Forelimb muscle (tissue), 1 donor: ENCODE measurements around the gene MAP4. TPM values are rescaled to one million over a fixed set of nuclear protein-coding genes. Genes with fewer than 3 reads are reported as not detected.
"Not testable (repeated sequence)": the region's sequence is repeated elsewhere in the genome, so short reads cannot be mapped to it uniquely, and the experiment has no call there.

Experiments
- DNase-seq: peaks from one replicate; pipeline ENCODE4 v3.0.0-alpha.2; 2013; ENCODE audit warnings: low read depth
- polyA plus RNA-seq: library from polyadenylated mRNA; unstranded; fragments of 120-200 nt; gene quantifications from one replicate; pipeline ENCODE4 v1.2.1, GENCODE V29; 2013; ENCODE audit not compliant: insufficient read length

Gene MAP4
- 340 TPM for polyA plus RNA-seq

GRCh38 chr3:48016301-48016973 is at the start of gene MAP4:
Gene MAP4, minus strand, starts transcription at chr3:48016416. Its CDS starts 17,556 bp downstream, at chr3:47998860.
- no peak for DNase-seq

DNA sequence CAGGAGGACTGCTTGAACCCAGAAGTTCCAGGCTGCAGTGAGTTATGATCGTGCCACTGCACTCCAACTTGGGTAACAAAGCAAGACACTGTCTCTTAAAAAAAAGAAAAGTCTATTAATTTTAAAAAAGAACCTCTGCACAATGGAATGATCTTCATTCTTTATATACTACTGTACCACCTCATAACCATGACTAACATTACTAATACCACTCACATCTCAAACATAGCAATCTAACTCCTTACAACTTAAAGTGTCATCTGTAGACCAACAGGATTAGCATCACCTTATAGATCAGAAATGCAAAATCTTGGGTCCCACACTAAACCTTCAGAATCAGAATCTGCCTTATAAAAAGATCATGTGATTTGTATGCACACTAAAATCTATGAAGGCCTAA is 48.8 kb upstream of the MAP4 start:
- DNase-seq, result no peak

DNA sequence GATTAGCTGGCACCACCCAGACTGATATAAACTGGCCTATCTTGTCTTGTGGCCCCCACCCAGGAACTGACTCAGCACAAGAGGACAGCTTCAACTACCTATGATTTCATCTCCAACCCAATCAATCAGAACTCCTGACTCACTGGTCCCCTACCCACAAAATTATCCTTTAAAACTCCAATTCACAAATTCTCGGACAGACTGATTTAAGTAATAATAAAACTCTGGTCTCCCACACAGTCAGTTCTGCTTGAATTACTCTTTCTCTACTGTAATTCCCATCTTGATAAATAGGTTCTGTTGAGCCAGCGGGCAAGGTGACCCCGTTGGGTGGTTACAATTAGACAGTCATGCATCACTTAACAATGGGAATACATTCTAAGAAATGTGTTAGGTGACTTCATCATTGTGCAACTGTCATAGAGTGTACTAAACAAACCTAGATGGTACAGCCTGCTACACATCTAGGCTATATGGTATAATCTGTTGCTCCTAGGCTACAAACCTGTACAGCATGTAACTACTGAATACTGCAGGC is 48.1 kb upstream of the MAP4 start:
- no peak for DNase-seq

- DNase-seq, result not testable (repeated sequence)
Measured at GRCh38 chr3:48061586-48061985, 45.4 kb upstream of the MAP4 start.

DNA sequence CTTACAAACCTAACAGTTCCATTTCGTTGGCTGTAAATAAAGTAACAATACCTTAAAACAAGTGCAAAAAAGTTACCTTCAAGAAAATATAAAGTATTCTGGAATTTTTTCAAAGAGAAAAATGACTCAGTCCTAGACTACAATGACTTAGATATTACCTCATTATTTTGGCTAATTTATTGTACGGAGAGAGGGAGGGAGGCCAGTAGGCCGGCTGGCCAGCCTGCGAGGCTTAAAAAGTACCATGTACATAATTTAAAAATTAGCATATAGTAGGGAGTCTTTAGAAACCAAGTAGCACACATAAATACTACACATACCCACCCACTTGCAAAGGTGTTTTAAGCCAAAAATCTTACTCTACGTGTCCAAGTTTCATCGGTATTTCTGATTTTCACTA is 41.9 kb upstream of the MAP4 start:
- no peak for DNase-seq

- no peak for DNase-seq
Measured at GRCh38 chr3:48057521-48057920, 41.3 kb upstream of the MAP4 start.

DNA sequence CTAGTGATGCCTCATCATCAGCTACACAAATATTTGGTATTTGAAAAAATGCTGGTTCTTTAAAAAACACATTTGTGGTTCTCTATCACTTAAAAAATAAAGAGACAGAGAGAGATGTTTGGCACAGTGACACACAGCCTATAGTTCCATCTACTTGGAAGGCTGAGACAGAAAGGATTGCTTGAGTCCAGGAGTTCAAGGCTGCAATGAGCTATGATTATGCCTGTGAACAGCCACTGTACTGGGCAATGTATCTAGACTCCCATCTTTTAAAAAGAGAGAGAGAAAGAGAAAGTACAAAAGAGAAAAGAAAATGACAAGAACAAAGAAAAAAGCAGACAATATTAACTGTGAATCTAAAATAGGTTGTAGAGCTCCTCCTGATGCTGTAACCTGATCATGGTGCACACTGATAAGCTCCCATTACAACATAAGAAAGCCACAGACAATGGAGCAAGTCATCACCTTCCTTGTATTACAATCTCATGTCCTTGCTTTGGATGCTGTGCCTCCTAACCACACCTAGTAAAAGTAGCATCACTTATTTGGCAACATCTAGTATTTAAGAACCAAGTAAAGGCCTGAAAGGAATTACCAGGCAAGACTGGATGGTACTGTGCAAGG is 31.7 kb upstream of the MAP4 start:
- DNase-seq, result no peak

DNA sequence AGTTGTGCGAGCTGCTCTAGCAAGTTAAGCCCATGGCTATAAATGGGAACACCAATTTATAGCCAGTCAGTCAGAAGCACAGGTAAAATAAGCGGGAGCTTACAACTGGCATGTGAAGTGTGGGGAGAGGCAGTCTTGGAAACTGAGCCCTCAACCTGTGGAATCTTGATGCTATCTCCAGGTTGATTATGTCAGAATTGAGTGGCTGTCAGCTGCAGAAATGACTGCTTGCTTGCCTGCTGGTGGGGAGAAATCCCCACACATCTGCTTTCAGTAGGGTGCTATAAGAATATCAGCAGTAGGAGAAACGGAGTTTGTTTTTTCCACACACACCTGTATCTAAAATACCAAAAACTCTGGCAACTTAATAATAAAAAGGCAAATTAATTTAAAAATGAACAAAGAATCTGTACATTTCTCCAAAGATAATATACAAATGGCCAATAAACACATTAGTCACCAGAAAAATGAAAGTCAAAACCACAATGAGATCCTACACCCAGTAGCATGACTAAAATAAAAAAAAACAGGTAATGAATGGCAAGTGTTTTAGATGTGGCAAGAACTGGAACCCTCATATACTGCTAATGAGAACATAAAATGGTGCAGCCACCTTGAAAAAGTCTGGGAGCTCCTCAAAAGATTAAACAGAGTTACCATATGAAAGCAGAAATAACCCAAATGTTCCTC is 26.0 kb upstream of the MAP4 start:
- DNase-seq, result no peak

DNA sequence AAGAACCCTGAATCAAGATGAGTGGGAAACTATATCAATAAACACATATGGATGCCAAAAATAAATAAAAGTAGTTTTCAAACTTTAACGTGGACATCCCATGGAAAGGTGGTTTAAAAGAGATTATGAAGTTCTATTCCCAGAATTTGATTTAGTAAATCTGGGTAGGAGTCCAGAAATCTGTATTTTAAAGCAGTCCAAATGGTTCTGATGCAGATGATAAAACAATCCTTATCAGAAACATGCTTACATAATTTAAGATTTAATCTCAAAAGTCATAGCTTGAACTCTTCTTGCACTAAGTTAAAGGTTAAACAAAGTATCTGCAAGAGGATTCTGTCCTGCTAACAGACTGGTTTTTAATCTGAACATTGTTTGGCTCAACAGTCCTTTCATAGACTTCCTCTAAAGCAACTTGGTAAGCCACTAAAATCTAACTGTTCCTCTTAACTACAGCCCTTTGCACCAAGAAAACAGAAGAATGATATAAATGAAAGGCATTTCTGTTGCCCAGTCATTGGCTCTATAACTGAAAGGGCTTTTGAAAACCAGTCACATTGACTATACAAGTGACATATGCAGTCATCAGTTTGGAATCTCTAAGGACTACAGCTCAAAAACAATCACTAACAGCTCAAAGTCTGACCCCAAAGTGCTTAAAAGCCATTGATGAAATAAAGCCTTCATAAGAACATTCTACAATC is 23.4 kb upstream of the MAP4 start:
- no peak for DNase-seq

DNA sequence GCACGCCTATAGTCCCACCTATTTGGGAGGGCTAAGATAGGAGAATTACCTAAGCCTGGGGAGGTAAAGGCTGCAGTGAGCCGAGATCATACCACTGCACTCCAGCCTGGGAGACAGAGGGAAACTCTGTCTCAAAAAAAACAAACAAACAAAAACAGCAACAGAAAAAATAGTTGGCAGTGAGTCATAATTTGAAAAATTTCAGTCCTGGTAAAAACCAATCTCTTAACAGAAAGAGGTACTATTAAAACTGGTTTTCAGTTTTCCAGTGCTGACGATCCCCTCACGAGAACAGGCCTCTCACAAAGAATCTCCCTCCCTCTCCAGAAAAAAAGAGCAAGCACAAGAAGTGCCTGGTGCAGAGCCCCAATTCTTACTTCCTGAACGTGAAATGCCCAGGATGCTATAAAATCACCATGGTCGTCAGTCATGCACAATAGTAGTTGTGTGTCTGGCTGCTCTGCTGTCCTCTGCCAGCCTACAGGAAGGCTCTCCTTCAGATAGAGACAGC is 22.8 kb upstream of the MAP4 start:
- DNase-seq, result no peak

GRCh38 chr3:48034000-48034516 is 17.8 kb upstream of the MAP4 start:
- no peak for DNase-seq

DNA sequence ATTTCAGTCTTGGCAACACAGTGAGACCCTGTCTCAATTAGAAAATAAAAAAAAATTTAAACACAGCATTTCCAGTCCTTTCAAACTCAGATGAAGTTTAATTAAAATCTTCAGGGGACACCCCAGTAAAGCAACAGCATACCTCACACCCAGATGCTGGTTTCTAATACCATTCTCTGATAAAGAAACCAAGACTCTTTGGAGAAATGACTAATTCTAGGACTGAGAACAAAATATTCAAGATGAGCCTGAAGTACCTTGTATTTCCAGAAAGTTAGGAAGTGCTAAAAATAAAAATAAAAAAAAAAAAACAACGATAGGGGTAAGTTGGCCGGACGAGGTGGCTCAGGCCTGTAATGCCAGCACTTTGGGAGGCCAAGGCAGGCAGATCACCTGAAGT is 14.0 kb upstream of the MAP4 start:
- no peak for DNase-seq

DNA sequence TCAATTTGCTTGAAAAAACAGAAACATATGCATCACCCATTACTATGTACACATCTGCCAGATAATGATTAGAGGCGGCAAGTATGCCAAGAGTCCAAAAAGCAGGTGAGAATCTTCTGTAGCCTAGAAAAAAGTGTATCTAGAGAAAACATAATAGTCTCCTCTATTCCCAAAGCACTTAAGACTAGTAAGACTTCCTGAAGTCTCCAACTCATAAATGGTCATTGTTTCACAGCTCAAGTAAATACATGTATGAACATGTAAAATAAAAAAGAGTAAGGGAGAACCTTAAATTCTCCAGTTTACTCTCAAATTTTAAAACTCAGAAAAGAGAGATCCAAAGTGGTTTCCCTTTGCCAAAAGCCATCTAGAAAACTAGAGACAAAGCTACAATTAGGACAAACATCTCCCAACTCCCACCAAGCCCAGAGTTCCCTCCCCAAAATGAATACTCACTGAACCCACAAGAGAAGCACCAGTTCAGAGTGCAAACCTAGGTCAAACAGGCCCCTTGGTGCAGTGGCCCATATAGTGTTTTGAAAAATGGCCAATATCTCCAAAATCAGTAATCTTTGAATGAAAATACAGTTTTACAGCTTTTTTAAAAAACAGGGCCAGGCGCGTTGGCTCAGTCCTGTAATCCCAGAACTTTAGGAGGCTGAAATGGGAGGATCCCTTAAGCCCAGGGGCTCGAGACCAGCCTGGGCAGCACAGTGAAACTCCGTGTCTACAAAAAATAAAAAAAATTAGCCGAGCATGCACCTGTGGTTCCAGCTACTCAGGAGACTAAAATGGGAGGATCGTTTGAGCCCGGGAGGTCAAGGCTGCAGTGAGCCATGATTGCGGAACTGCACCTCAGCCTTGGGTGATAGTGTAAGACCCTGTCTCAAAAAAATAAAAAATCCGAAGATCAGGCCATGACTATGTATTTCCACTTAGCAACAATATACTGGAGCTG is 11.0 kb upstream of the MAP4 start:
- no peak for DNase-seq

GRCh38 chr3:48026098-48026497 is 9.9 kb upstream of the MAP4 start:
- no peak for DNase-seq

GRCh38 chr3:48024401-48024800 is 8.2 kb upstream of the MAP4 start:
- DNase-seq, result no peak

GRCh38 chr3:48023377-48023776 is 7.2 kb upstream of the MAP4 start:
- DNase-seq, result no peak

DNA sequence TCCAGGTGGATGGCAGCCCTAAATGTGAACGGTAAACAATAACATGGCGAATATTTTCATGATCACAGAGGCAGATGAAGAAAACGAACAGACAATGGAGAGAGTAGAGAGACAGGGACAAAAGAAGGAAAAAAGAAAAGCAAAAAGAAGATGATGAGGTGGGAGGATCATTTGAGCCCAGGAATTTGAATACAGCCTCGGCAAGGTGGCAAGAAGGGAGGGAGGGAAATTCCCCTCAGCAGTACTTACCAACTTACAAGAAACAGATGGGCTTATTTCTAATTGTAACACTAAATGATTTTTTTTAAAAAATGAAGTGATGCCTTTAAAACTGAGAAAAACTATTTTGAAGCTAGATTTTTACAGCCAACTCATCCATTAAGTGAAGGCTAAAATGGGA is 6.0 kb upstream of the MAP4 start:
- DNase-seq, result no peak

DNA sequence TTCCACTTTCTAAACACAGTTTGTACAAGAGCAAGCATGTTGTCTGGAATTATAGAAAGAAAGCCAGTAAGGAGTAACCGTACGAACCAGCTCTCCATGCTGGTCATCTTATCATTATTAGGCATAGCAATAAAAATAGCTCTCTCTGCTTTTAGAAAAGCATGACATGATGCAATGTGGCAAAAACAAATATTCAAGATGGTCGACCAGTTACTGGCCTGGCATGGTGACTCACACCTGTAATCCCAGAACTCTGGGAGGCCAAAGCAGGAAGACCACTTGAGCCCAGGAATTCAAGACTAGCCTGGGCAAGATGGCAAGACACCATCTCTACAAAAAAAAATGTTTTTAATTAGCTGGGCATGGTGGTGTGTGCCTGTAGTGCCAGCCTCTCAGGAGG is 2.6 kb upstream of the MAP4 start:
- no peak for DNase-seq

DNA sequence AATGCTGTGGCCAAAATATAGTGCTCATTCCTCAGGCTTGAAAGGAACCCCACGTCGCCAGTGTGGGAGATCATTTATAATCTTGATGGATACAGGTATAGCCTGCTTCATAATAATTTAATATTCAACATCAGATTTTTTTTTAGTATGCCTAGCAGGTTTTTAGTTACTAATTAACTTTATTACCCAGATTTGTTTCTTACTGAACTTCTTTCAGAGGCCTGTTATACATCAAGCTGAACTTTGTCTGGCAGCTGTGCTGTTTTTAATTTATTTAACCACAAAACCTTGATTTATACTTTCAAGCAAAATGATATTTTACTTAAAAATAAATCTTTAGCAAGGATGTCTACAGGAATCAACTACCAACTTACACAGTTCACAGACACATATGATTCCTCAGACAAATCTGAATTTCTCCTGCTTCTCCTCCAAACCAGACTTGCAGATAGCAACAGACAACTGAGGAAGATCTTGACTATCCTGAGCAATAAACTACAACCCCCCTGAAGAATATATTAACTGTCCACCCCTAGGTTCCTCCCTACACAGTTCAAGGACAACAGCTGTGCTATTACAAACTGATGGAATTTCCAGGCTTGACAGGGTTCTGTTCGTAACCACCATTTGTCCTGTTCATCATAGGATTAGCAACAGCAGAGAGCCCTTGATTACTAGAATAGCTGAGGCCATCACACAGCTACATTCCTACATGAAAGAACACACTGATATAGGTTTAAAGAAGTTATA is 610 bp downstream of the MAP4 start:
- no peak for DNase-seq

DNA sequence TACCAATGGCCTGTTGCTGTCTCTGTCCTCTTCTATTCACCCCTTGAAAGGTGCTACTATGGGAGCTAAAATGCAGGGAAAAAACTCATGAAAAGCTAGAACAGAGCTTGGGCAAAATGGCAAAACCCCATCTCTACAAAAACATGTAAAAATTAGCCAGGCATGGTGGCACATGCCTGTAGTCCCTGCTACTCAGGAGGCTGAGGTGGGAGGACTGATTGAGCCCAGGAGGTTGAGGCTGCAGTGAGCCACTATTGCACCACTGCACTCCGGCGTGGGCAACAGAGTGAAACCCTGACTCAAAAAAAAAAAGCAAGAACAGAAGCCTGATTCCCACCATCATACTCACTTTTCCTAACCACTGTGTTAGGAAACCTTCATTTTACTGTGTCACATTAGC is 1.9 kb downstream of the MAP4 start:
- no peak for DNase-seq
